Activated T-cell treated with anti-CD3 and anti-CD28 coated beads for 4 hours (primary cell): ENCODE data around the gene SPEG.
A peak's percentile ranks its signal among the peaks of the same experiment; 100 is the strongest.

Experiments used
- DNase-seq: peaks from one replicate; pipeline ENCODE4 v3.0.0-alpha.2; 2020

SPEG gene

DNA sequence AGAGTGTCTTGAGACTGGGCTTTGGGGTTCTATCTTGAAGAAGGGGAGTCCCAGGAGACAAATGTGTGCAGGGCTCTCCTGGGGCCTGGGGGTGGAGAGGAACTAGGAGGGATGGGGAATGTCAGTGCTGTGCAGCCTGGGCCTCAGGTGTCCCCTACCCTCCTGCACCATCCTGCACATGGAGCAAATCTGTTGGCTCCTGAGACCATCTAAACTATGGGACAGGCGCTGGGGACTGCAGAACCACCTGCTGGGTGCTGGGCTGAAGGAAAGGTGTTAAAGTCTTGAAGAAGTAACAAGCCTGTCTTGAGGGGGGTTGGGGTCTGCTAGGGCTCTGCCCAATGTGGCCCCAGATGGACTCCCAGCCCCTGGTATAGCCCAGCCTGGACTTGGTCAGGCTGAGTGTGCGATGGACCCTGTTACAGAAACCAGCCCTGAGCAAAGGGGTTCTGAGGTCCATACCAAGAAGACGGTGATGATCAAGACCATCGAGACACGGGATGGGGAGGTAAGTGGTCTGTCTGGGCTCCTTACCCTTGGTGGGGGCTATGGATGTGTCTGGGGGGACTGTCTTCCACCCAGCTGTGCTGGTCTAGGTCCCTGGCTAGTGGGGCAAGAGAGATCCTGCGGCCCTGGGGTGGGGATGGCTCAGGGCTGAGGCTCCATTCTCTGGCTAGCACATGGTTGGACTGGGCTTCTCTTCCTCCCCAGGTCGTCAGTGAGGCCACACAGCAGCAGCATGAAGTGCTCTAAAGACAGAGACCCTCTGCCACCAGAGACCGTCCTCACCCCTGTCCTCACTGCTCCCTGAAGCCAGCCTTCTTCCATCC lies 9.2 kb upstream of the SPEG start:
- DNase-seq, result no peak

DNA sequence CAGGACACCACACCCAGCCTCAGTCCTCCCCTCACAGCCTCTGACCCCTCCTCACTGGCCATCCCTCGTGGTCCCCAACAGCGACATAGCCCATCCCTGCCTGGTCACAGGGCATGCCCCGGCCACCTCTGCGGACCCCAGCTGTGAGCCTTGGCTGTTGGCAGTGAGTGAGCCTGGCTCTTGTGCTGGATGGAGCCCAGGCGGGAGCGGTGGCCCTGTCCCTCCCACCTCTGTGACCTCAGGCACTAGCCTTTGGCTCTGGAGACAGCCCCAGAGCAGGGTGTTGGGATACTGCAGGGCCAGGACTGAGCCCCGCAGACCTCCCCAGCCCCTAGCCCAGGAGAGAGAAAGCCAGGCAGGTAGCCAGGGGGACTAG lies 8.6 kb upstream of the SPEG start:
- no peak for DNase-seq

GRCh38 chr2:219426534-219427136 lies 8.0 kb upstream of the SPEG start:
- DNase-seq, result no peak

DNA sequence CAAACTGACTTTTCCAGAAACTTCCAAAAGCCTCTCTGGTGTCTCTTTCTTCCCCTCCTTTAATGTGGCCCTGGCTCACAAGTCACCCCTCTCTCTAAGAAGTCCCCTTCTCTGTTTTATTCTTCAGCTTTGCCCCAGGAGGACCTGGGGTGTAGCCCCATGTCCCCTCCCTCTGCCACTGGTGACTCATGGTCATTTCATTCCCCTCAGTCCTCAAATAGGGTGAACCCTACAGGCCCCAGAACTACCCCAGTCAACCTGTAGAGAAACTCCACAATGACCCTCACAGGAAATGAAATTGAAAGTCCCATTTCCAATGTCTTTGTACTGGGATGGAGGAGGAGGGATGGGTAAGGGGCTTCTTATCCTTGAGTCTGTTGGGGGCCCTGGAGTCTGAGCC lies 6.2 kb upstream of the SPEG start:
- no peak for DNase-seq

DNA sequence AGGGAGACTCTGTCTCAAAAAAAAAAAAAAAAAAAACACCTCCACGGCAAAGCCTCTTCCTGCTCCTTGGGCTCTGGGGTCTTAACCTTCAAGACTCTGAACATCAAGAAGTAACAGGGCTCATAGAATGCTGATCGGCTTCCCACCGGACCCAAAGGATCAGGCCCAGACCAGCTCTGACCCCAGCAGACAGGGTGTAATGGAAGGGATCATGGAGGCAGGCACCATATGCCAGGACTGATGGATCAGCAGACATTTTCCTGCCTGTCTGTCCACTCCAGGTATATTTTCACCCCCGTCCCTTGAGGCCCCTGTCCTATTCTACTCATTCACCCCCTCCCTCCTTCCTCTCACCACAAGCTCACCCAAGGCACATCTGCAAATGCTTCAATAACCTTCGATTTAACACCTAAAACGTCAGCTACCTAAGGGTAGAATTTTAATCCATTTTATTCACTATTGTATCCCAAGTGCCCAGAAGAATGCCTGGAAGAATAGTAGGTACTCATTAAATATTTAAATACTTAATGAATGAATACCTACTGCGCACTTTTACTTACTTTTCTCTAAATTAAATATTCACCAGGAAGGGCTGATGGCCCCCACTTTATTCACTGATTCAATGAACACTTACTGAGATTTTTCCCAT lies 4.6 kb upstream of the SPEG start:
- DNase-seq, result no peak

GRCh38 chr2:219430633-219431615 lies 3.7 kb upstream of the SPEG start:
- no peak for DNase-seq

DNA sequence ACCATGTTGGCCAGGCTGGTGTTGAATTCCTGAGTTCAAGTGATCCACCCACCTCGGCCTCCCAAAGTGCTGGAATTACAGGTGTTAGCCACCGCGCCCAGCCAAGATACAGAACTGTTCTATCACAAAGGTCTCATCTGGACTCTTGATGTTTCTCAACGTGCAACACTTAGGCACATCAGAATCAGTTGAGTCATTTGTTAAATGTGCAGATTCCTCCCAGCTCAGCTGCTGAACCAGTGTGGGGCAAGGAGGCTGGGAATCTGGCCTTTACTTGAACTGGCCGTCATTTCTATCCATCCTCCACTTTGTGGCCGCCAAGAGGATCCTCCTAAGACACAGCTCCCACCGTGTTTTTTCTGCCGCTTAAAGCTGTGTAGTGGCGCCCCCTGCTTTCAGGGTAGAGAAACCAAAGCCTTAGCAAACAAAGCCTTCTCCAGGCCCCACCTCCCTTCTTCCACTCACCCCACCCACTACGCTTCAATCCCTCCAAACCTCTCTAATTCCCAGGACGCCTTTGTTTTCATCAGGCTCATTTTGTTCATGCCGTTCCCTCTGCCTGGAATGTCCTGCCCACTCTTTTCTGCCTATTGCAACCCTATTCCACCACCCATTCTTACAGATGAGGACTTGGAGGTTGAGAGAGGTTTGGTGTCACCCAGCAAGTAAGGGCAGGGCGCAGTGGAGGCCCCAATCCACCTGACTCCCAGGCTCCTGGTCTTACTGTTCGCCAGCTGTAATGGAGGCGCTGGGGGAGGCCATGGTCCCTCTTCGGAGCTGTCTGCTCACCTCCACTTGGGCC lies 776 bp upstream of the SPEG start:
- DNase-seq, result no peak

DNA sequence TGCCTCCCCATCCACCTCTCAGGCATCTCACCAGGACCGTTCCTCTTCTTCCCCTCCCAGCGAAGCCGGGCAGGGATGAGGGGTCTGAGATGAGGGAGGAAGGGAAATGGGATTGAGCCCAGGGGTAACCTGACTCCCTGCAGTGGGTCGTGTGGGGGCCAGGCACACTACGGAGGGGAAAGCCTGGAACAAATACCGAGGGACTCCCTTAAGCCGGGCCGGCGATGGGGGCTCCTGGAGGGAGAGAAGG lies 250 bp upstream of the SPEG start:
- DNase-seq, result no peak

- DNase-seq, result no peak
These were observed 1.1 kb downstream of the SPEG start for GRCh38 chr2:219435701-219436100.

GRCh38 chr2:219436491-219436890 lies 1.8 kb downstream of the SPEG start:
- DNase-seq, result no peak

DNA sequence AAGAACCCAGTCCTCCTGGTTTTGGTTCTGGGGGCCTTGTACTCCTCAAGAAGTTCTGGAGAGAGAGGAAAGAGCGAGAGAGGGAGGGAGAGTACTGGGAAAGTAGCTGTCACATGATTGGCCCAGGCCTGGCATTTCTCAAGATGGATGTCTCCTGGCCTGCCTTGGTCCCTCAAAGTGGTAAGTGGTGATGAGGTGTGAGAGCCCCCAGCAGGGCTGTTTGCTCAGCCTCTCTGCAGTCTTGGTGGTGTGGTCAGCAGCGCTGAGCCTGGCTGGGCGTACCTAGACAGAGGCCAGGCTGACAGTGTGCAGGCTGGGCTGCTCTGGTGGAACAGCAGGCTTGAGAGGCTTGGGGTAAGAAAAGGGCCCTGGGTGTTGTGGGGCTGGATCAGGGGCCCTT lies 2.5 kb downstream of the SPEG start:
- DNase-seq, result no peak

DNA sequence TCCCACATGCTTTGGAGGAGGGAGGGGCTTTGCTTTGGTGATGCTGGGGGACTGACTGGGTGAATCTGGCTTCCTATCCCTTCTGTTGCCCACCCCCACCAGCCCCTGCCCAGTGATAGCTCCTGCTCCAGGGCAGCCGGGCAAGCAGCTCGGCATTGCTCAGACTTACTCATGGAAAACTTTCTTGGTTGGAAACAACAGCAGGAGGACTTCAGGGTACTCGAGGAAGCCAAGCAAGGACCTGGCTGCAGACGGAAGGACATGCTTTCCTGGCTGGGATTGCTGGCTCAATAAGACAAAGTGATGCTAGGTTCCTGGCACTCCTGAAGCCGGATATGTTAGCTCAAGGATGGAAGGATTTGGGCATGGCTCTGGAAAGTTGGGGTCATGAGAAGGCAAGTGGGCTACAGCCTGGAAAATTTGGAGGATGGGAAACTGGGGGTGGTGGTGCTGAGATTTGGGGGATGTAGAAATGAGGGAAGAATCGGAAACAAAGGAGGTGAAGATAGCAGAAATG lies 3.1 kb downstream of the SPEG start:
- no peak for DNase-seq

- no peak for DNase-seq
These were observed 3.8 kb downstream of the SPEG start for GRCh38 chr2:219438453-219438852.

DNA sequence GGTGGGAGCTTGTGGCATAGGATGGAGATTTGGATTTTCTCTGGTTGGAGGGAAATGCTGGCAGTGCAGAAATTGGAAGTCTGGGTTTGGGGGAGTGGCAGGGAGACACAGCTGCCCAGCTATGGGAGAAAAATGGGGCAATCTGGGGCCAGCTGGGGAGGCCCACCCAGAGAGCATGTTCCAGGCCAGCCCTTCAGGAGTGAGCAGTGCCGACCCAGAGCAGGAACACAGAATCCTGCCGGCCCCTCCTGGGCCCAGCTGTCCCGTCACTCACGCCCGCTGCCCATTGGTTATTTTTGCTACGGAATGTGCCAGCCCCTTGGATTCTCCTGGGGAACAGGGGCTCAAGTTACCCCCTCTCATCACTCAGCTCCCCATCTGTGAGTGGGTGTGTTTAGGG lies 4.9 kb downstream of the SPEG start:
- no peak for DNase-seq

DNA sequence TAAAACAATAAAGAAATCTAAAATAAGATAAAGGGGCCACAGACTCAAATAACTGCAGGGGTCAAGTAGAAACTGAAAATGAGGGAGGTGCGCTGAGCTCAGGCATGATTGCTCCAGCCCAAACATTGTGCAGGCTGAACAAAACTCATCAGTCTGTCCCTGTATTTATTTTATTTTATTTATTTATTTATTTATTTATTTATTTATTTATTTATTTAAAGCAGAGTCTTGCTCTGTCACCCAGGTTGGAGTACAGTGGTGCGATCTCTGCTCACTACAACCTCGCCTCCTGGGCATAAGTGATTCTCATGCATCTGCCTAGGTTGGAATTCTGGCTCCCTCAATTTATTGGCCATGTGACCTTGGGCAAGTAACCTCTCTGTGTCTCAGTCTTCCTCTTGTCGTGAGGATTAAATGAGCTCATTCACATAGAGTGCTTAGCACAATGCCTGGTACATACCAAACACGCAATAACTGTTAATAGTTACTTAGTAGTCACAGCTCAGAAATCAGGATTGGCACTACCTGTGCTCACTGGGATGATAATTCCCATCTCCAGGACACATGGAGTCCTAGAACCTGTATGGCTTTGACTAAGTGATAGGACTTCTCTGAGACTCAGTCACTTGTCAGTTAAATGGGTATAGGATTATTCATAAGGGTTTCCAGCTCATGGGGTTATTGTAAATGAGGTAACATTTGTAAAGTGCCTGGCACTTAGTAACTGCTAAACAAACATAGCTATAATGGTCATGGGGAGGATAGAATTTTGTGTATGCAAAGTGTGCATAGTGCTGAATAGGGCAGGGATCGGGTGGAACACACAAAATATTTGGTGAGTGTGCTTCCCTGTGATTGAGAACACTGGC lies 6.0 kb downstream of the SPEG start:
- DNase-seq, result no peak

DNA sequence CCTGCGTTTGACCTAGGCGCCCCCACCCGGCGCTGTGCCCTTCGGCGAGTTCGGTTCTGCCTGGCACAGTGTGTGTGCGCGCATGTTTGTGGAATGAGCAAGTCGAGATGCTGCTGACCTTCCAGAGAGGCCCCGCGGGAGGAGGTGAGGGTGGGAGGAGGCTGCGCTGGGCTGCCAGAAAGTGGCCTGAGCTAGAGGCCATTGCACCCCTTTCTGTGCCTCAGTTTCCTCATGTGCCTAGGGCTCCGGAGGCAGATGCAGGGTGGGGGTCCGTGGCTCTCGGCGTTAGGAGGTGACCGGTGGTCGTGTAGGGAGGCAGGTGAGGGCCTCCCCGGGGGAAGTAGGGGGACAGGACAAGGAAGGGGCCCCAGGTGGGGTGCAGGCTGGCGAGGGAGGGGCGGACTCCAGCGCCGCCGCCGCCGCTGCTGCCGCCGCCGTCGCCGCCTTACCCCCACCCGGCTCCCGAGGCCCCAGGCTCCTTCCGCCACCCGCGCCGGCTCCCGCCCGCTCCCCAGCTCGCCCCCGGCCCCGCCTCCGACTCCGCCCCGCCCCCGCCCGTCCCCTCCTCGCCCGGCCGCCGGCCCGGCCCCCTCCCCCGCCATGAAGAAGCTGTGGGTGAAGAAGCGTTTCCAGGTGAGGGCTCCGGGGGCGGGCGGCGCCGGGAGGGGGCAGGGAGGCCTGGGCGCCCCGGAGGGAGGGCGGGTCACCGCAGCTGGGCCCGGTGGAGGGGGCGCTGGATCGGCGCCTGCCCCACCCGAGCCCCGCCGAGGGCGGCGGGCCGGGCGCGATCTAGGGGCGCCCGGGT lies 7.0 kb downstream of the SPEG start:
- DNase-seq, result peak; percentile 62

- DNase-seq, result no peak
These were observed 7.8 kb downstream of the SPEG start for GRCh38 chr2:219442256-219443015.

DNA sequence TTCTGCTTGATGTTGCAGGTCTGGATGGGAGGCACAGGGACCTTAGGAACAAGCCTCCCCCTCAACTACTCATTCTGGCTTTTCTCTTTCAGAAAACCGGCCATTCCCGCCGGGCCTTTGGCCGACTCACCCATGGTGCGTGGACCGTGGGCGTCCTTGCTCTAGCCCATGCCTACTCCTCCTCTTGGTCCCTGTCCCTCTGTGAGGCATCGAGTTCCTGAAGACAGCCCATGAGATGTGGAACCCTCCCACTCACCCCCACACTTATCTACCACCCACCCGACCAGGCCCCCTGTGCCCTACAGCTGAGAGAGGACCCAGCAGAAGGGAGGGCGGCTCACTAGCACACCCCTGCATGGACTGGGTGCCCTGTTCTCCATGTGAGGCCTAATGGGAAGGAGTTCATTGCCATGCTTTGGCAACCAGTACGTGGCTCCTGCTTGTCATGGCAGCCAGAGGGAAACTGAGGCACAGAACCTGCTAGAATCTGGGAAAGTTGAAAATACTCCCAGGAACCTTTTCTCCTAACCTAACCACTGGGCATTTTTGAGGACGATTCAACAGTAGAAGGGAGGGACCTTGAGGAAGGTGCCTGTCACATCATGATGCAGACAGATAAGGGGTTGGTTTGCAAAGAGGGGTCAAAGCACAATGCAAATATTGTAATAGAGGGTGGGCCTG lies 8.5 kb downstream of the SPEG start:
- no peak for DNase-seq

- DNase-seq, result no peak
These were observed 9.0 kb downstream of the SPEG start for GRCh38 chr2:219443697-219444023.
